ENCODE results near the gene TESMIN.

TESMIN gene

GRCh38 chr11:68673306-68673945 is 77.9 kb downstream of the TESMIN start:
- H3K27ac ChIP-seq (ENCODE audit: low read length) = no peak overlapping the region
- H3K4me3 ChIP-seq (ENCODE audit: low read length) = no peak overlapping the region
- no peaks in the 10 kb centered on the region for H3K36me3 ChIP-seq (ENCODE audit: control insufficient read depth, insufficient read depth, low read length)
- no peak for DNase-seq (ENCODE audit: low read depth, low spot score)
- no peaks in the 10 kb centered on the region for H3K27me3 ChIP-seq (ENCODE audit: control insufficient read depth, insufficient read depth, low read length)
- H3K4me1 ChIP-seq (ENCODE audit: control insufficient read depth, insufficient read depth, low read length) = peaks cover 5% of the 10 kb centered on the region; the same call in 1 of the 2 replicates
- no CpG with 5 or more reads among the region's 6 CpGs for WGBS (ENCODE audit: insufficient coverage, insufficient read length)
- no peaks in the 10 kb centered on the region for H3K9me3 ChIP-seq (ENCODE audit: control insufficient read depth, insufficient read depth, low read length)

GRCh38 chr11:68670208-68670992 is 80.9 kb downstream of the TESMIN start:
- Histone ChIP-seq H3K9me3 (ENCODE audit: control insufficient read depth, insufficient read depth, low read length) (no peaks in the 10 kb centered on the region), H3K27me3 (ENCODE audit: control insufficient read depth, insufficient read depth, low read length) (no peaks in the 10 kb centered on the region), H3K4me3 (ENCODE audit: low read length) (no peak overlapping the region), H3K36me3 (ENCODE audit: control insufficient read depth, insufficient read depth, low read length) (no peaks in the 10 kb centered on the region), H3K4me1 (ENCODE audit: control insufficient read depth, insufficient read depth, low read length) (peaks cover 8% of the 10 kb centered on the region; the same call in 1 of the 2 replicates), H3K27ac (ENCODE audit: low read length) (no peak overlapping the region)
- WGBS (ENCODE audit: insufficient coverage, insufficient read length) = no CpG with 5 or more reads among the region's 33 CpGs
- DNase-seq (ENCODE audit: low read depth, low spot score) = no peak

GRCh38 chr11:68669301-68670090 is 81.8 kb downstream of the TESMIN start:
- WGBS (ENCODE audit: insufficient coverage, insufficient read length) = no CpG with 5 or more reads among the region's 27 CpGs
- no peaks in the 10 kb centered on the region for H3K36me3 ChIP-seq (ENCODE audit: control insufficient read depth, insufficient read depth, low read length)
- no peak overlapping the region for H3K4me3 ChIP-seq (ENCODE audit: low read length)
- no peaks in the 10 kb centered on the region for H3K27me3 ChIP-seq (ENCODE audit: control insufficient read depth, insufficient read depth, low read length)
- no peaks in the 10 kb centered on the region for H3K9me3 ChIP-seq (ENCODE audit: control insufficient read depth, insufficient read depth, low read length)
- H3K27ac ChIP-seq (ENCODE audit: low read length) = no peak overlapping the region
- peaks cover 8% of the 10 kb centered on the region; the same call in 1 of the 2 replicates for H3K4me1 ChIP-seq (ENCODE audit: control insufficient read depth, insufficient read depth, low read length)
- no peak for DNase-seq (ENCODE audit: low read depth, low spot score)

DNA sequence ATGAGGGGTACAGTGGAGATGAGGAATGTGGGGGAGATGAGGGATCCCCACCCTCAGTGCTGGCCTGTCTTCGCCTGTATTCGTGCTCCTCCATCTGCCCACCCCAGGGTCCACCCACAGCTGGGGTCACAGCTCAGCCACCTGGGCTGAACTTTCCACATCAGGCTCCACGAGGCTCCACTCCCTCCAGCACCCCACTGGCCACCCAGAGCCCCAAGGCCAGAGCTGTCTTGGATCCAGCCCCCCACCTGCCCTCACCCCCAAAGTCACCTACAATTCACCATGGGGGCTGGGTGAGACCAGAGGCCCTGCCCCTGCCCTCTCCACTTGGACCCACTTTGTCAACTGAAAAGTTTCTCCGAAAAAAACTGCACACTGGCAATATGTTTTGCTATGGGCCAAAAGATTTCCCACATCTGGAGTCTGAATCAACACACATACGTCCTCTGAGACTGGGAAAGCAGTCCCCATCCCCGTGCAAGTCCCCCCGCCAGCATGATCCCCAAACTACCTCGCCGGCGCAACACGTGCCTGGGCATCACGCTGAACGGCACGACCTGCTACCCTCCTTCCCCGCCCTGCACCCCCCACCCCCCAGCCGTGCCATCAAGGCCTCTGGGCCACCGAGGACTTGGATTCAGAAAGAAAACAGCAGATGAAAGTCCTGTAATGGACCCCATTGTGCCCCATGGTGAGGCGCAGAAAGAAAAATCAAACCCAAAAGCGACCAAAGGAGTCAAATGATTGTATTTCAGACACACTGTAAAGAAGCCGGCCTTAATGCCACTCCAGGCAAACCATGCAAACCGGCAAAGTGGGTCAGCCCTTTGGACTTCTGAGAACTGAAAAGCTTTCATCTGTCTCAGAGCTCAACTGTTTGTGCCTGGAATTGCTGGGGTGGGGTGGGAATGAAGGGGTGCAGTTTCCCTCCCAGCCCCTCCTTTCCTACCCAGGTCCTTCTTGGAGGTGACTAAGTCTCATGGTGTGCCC is 83.5 kb downstream of the TESMIN start:
- no peak overlapping the region for H3K4me3 ChIP-seq (ENCODE audit: low read length)
- no peak overlapping the region for H3K27ac ChIP-seq (ENCODE audit: low read length)
- H3K36me3 ChIP-seq (ENCODE audit: control insufficient read depth, insufficient read depth, low read length) = no peaks in the 10 kb centered on the region
- DNase-seq (ENCODE audit: low read depth, low spot score) = no peak
- H3K4me1 ChIP-seq (ENCODE audit: control insufficient read depth, insufficient read depth, low read length) = peaks cover 8% of the 10 kb centered on the region; the same call in 1 of the 2 replicates
- no CpG with 5 or more reads among the region's 21 CpGs for WGBS (ENCODE audit: insufficient coverage, insufficient read length)
- no peaks in the 10 kb centered on the region for H3K9me3 ChIP-seq (ENCODE audit: control insufficient read depth, insufficient read depth, low read length)
- no peaks in the 10 kb centered on the region for H3K27me3 ChIP-seq (ENCODE audit: control insufficient read depth, insufficient read depth, low read length)

- no CpG with 5 or more reads among the region's 15 CpGs for WGBS (ENCODE audit: insufficient coverage, insufficient read length)
- Histone ChIP-seq H3K9me3 (ENCODE audit: control insufficient read depth, insufficient read depth, low read length) (no peaks in the 10 kb centered on the region), H3K36me3 (ENCODE audit: control insufficient read depth, insufficient read depth, low read length) (no peaks in the 10 kb centered on the region), H3K4me1 (ENCODE audit: control insufficient read depth, insufficient read depth, low read length) (peaks cover 8% of the 10 kb centered on the region; the same call in 1 of the 2 replicates), H3K27ac (ENCODE audit: low read length) (no peak overlapping the region), H3K4me3 (ENCODE audit: low read length) (no peak overlapping the region), H3K27me3 (ENCODE audit: control insufficient read depth, insufficient read depth, low read length) (no peaks in the 10 kb centered on the region)
- no peak for DNase-seq (ENCODE audit: low read depth, low spot score)
Observed at GRCh38 chr11:68666849-68667248, 84.5 kb downstream of the TESMIN start.

GRCh38 chr11:68665436-68665835 is 85.9 kb downstream of the TESMIN start:
- H3K4me1 ChIP-seq (ENCODE audit: control insufficient read depth, insufficient read depth, low read length) = peaks cover 6% of the 10 kb centered on the region; the same call in 1 of the 2 replicates
- no peak overlapping the region for H3K4me3 ChIP-seq (ENCODE audit: low read length)
- H3K27ac ChIP-seq (ENCODE audit: low read length) = no peak overlapping the region
- no peak for DNase-seq (ENCODE audit: low read depth, low spot score)
- no CpG with 5 or more reads among the region's 16 CpGs for WGBS (ENCODE audit: insufficient coverage, insufficient read length)
- no peaks in the 10 kb centered on the region for H3K36me3 ChIP-seq (ENCODE audit: control insufficient read depth, insufficient read depth, low read length)
- H3K27me3 ChIP-seq (ENCODE audit: control insufficient read depth, insufficient read depth, low read length) = no peaks in the 10 kb centered on the region
- no peaks in the 10 kb centered on the region for H3K9me3 ChIP-seq (ENCODE audit: control insufficient read depth, insufficient read depth, low read length)

- H3K4me3 ChIP-seq (ENCODE audit: low read length) = no peak overlapping the region
- 0 out of 2 replicates have a peak, but pooled peaks cover 5% of the 10 kb centered on the region for H3K4me1 ChIP-seq (ENCODE audit: control insufficient read depth, insufficient read depth, low read length)
- H3K27ac ChIP-seq (ENCODE audit: low read length) = no peak overlapping the region
- H3K27me3 ChIP-seq (ENCODE audit: control insufficient read depth, insufficient read depth, low read length) = no peaks in the 10 kb centered on the region
- no peaks in the 10 kb centered on the region for H3K36me3 ChIP-seq (ENCODE audit: control insufficient read depth, insufficient read depth, low read length)
- no CpG with 5 or more reads among the region's 7 CpGs for WGBS (ENCODE audit: insufficient coverage, insufficient read length)
- H3K9me3 ChIP-seq (ENCODE audit: control insufficient read depth, insufficient read depth, low read length) = no peaks in the 10 kb centered on the region
- DNase-seq (ENCODE audit: low read depth, low spot score) = no peak
Observed at GRCh38 chr11:68664906-68665305, 86.4 kb downstream of the TESMIN start.

- H3K27me3 ChIP-seq (ENCODE audit: control insufficient read depth, insufficient read depth, low read length) = no peaks in the 10 kb centered on the region
- no peak overlapping the region for H3K4me3 ChIP-seq (ENCODE audit: low read length)
- H3K36me3 ChIP-seq (ENCODE audit: control insufficient read depth, insufficient read depth, low read length) = no peaks in the 10 kb centered on the region
- no peaks in the 10 kb centered on the region for H3K9me3 ChIP-seq (ENCODE audit: control insufficient read depth, insufficient read depth, low read length)
- no peak overlapping the region for H3K27ac ChIP-seq (ENCODE audit: low read length)
- DNase-seq (ENCODE audit: low read depth, low spot score) = no peak
- 0 out of 2 replicates have a peak, but pooled peaks cover 3% of the 10 kb centered on the region for H3K4me1 ChIP-seq (ENCODE audit: control insufficient read depth, insufficient read depth, low read length)
- no CpG with 5 or more reads among the region's 9 CpGs for WGBS (ENCODE audit: insufficient coverage, insufficient read length)
Observed at GRCh38 chr11:68664141-68664540, 87.2 kb downstream of the TESMIN start.

DNA sequence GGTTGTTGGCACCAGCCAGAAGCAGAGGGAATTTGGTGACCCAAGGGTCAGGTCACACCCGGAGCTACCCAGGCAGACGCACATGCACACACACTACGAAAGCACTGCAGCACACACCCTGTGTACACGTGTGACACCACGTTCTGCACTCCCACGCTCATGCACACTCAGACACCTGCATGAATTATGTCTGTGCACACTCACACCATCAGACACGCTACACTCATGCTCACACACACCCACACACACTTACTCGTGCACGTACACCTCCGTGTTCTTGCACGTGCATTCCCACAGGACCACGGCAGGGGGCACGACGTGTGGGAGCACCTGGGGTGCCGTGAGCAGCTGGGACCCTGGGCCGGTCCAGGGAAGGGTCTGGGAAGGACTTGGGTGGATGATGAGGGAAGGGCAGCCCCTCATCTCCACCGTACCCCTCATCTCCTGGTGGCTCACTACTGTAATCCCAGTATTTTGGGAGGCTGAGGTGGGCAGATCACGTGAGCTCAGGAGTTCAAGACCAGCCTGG is 87.8 kb downstream of the TESMIN start:
- Histone ChIP-seq H3K4me1 (ENCODE audit: control insufficient read depth, insufficient read depth, low read length) (0 out of 2 replicates have a peak, but pooled peaks cover 3% of the 10 kb centered on the region), H3K4me3 (ENCODE audit: low read length) (no peak overlapping the region), H3K27ac (ENCODE audit: low read length) (no peak overlapping the region), H3K9me3 (ENCODE audit: control insufficient read depth, insufficient read depth, low read length) (no peaks in the 10 kb centered on the region), H3K27me3 (ENCODE audit: control insufficient read depth, insufficient read depth, low read length) (no peaks in the 10 kb centered on the region), H3K36me3 (ENCODE audit: control insufficient read depth, insufficient read depth, low read length) (no peaks in the 10 kb centered on the region)
- DNase-seq (ENCODE audit: low read depth, low spot score) = no peak
- no CpG with 5 or more reads among the region's 18 CpGs for WGBS (ENCODE audit: insufficient coverage, insufficient read length)

All from iPS DF 6.9 (cell line).